Neural cell (in vitro differentiated cells): ENCODE data around the gene LDB3. TPM values are rescaled to one million over a fixed set of nuclear protein-coding genes. Genes with fewer than 3 reads are reported as not detected.

ENCODE experiments used
- H2AFZ ChIP-seq: fragments of 200-600, 300-800 bp; sonication (generic), shearing (Covaris generic); 2 replicates; pipeline ENCODE4 v1.6.0; 2014; ENCODE audit warnings: low read depth, mild to moderate bottlenecking, antibody characterized with exemption, low read length, moderate library complexity
- H3F3A ChIP-seq: fragments of 200-600 bp; shearing (Covaris generic); 2 replicates; pipeline ENCODE4 v1.6.1; 2016; ENCODE audit warnings: mild to moderate bottlenecking, moderate library complexity, mixed read lengths, antibody characterized with exemption, low read length; ENCODE audit not compliant: insufficient read depth, poor library complexity, severe bottlenecking
- H3K27ac ChIP-seq: fragments of 200-600, 300-800 bp; sonication (generic), shearing (Covaris generic); 2 replicates; pipeline ENCODE4 v1.5.1; 2014; ENCODE audit warnings: mild to moderate bottlenecking, low read length, moderate library complexity
- H3K27me3 ChIP-seq: fragments of 300-800, 200-600 bp; sonication (generic), shearing (Covaris generic); 2 replicates; pipeline ENCODE4 v1.6.0; 2014; ENCODE audit warnings: mild to moderate bottlenecking, low read depth, low read length, moderate library complexity; ENCODE audit not compliant: insufficient read depth
- H3K36me3 ChIP-seq: fragments of 300-800, 200-600 bp; sonication (generic), shearing (Covaris generic); 2 replicates; pipeline ENCODE4 v1.5.1; 2014; ENCODE audit warnings: mild to moderate bottlenecking, antibody characterized with exemption, low read length, moderate library complexity; ENCODE audit not compliant: insufficient read depth
- H3K4me2 ChIP-seq: fragments of 300-800, 200-600 bp; sonication (generic), shearing (Covaris generic); 2 replicates; pipeline ENCODE4 v1.6.0; 2014; ENCODE audit warnings: mild to moderate bottlenecking, low read length
- H3K4me3 ChIP-seq: fragments of 300-800, 200-600 bp; sonication (generic), shearing (Covaris generic); 2 replicates; pipeline ENCODE4 v1.5.1; 2014; ENCODE audit warnings: mild to moderate bottlenecking, low read length, moderate library complexity
- H3K79me2 ChIP-seq: fragments of 200-600 bp; shearing (Covaris generic); replicated peaks from 2 replicates; pipeline ENCODE4 v1.6.0; 2014; ENCODE audit warnings: mild to moderate bottlenecking, low read length, moderate library complexity; ENCODE audit not compliant: insufficient read depth
- H3K9ac ChIP-seq: fragments of 300-800, 200-600 bp; sonication (generic), shearing (Covaris generic); 2 replicates; pipeline ENCODE4 v1.6.1; 2016; ENCODE audit warnings: mild to moderate bottlenecking, low read length, mixed read lengths
- H3K9me2 ChIP-seq: fragments of 200-600 bp; shearing (Covaris generic); 2 replicates; pipeline ENCODE4 v1.6.1; 2016; ENCODE audit warnings: mild to moderate bottlenecking, low read length, mixed read lengths; ENCODE audit not compliant: insufficient read depth
- H3K9me3 ChIP-seq: fragments of 200-600, 300-800 bp; sonication (generic), shearing (Covaris generic); 2 replicates; pipeline ENCODE4 v1.6.1; 2016; ENCODE audit warnings: mild to moderate bottlenecking, mixed run types, low read length, moderate library complexity, mixed read lengths
- H4K20me1 ChIP-seq: fragments of 200-600 bp; shearing (Covaris generic); 2 replicates; pipeline ENCODE4 v1.6.1; 2016; ENCODE audit warnings: mild to moderate bottlenecking, mixed run types; ENCODE audit not compliant: insufficient read depth
- CTCF ChIP-seq: fragments of 450-650 bp; IDR thresholded peaks from 2 replicates; pipeline ENCODE4 v1.5.1; 2014; ENCODE audit warnings: antibody characterized with exemption, mild to moderate bottlenecking, moderate library complexity; ENCODE audit not compliant: poor library complexity, severe bottlenecking
- EP300 ChIP-seq: fragments of 450-650 bp; conservative IDR thresholded peaks from 2 replicates; pipeline ENCODE4 v1.6.1; 2014; ENCODE audit warnings: antibody characterized with exemption, mild to moderate bottlenecking, moderate library complexity; ENCODE audit not compliant: poor library complexity, severe bottlenecking
- EZH2 ChIP-seq: fragments of 200-600, 300-800 bp; shearing (Covaris generic), sonication (generic); IDR thresholded peaks from 2 replicates; pipeline ENCODE4 v1.6.1; 2014; ENCODE audit warnings: antibody characterized with exemption, low read length, borderline replicate concordance, mild to moderate bottlenecking; ENCODE audit not compliant: insufficient read depth, poor library complexity, severe bottlenecking
- MXI1 ChIP-seq: fragments of 450-650 bp; conservative IDR thresholded peaks from 2 replicates; pipeline ENCODE4 v1.6.1; 2014; ENCODE audit warnings: antibody characterized with exemption, mild to moderate bottlenecking; ENCODE audit not compliant: poor library complexity, severe bottlenecking
- POLR2AphosphoS5 ChIP-seq: IDR thresholded peaks from 2 replicates; pipeline ENCODE4 v1.6.1; 2012
- RAD21 ChIP-seq: fragments of 450-650 bp; conservative IDR thresholded peaks from 2 replicates; pipeline ENCODE4 v1.6.1; 2014; ENCODE audit warnings: antibody characterized with exemption, mild to moderate bottlenecking, moderate library complexity
- REST ChIP-seq: IDR thresholded peaks from 2 replicates; pipeline ENCODE4 v1.6.1; 2012; ENCODE audit warnings: borderline replicate concordance
- SMC3 ChIP-seq: fragments of 450-650 bp; conservative IDR thresholded peaks from 2 replicates; pipeline ENCODE4 v1.6.1; 2014; ENCODE audit warnings: antibody characterized with exemption, mild to moderate bottlenecking, moderate library complexity; ENCODE audit not compliant: poor library complexity
- TAF1 ChIP-seq: IDR thresholded peaks from 2 replicates; pipeline ENCODE4 v1.6.1; 2012; ENCODE audit warnings: low read depth
- polyA plus RNA-seq: library from polyadenylated mRNA; depleted of rRNA; stranded (reverse); fragments of >200 nt; gene quantifications from 2 replicates; pipeline ENCODE4 v1.2.3, GENCODE V29; 2014

Gene LDB3
- polyA plus RNA-seq, 1 donor from 2014 or later: 0.12 TPM

GRCh38 chr10:86670290-86670811 lies 2.0 kb downstream of the LDB3 start:
- no peak overlapping the region for H3K27ac ChIP-seq
- TF ChIP-seq POLR2AphosphoS5: no peak
- TF ChIP-seq SMC3: no peak
- TF ChIP-seq MXI1: no peak
- no peak for TF ChIP-seq CTCF
- TF ChIP-seq REST: no peak
- no peak for TF ChIP-seq TAF1
- no peak for TF ChIP-seq EP300
- TF ChIP-seq EZH2: no peak
- TF ChIP-seq RAD21: no peak
- no peak overlapping the region for H3K4me3 ChIP-seq

GRCh38 chr10:86670876-86671275 lies 2.6 kb downstream of the LDB3 start:
- no peaks in the 10 kb centered on the region for H3K9me3 ChIP-seq

More at GRCh38 chr10:86670290-86670811, 2.0 kb downstream of the LDB3 start:
- Histone ChIP-seq H3K9me3 (no peaks in the 10 kb centered on the region), H3K27me3 (no peaks in the 10 kb centered on the region), H3K36me3 (no peaks in the 10 kb centered on the region), H3F3A (no peaks in the 10 kb centered on the region), H3K9me2 (no peaks in the 10 kb centered on the region), H3K79me2 (no peaks in the 10 kb centered on the region), H2AFZ (no peak overlapping the region), H4K20me1 (no peaks in the 10 kb centered on the region), H3K4me2 (no peak overlapping the region), H3K9ac (no peak overlapping the region)

More at GRCh38 chr10:86670876-86671275, 2.6 kb downstream of the LDB3 start:
- Histone ChIP-seq H3K4me3 (no peak overlapping the region), H3K4me2 (no peak overlapping the region), H3K36me3 (no peaks in the 10 kb centered on the region), H4K20me1 (no peaks in the 10 kb centered on the region), H3K79me2 (no peaks in the 10 kb centered on the region), H3F3A (no peaks in the 10 kb centered on the region), H2AFZ (no peak overlapping the region), H3K27ac (no peak overlapping the region), H3K9me2 (no peaks in the 10 kb centered on the region), H3K27me3 (no peaks in the 10 kb centered on the region), H3K9ac (no peak overlapping the region)
- TF ChIP-seq EZH2 (no peak), REST (no peak), TAF1 (no peak), POLR2AphosphoS5 (no peak), SMC3 (no peak), EP300 (no peak), RAD21 (no peak), MXI1 (no peak), CTCF (no peak)
